ENCODE results near the gene SCGB1D2.
"Not testable (repeated sequence)": the region's sequence is repeated elsewhere in the genome, so short reads cannot be mapped to it uniquely, and the experiment has no call there.

Gene SCGB1D2

GRCh38 chr11:62242021-62242420 is at the start of gene SCGB1D2:
Gene SCGB1D2 (plus strand): TSS chr11:62242239. CDS start chr11:62242308, 69 bp downstream.
- no peak for DNase-seq (ENCODE audit: low read depth, low spot score)

- DNase-seq (ENCODE audit: low read depth, low spot score) = no peak
These were observed 48.1 kb upstream of the SCGB1D2 start for GRCh38 chr11:62193952-62194351.

- DNase-seq (ENCODE audit: low read depth, low spot score) = not testable (repeated sequence)
These were observed 47.0 kb upstream of the SCGB1D2 start for GRCh38 chr11:62195010-62195409.

GRCh38 chr11:62195945-62196344 is 46.1 kb upstream of the SCGB1D2 start:
- DNase-seq (ENCODE audit: low read depth, low spot score) = no peak

- DNase-seq (ENCODE audit: low read depth, low spot score) = not testable (repeated sequence)
These were observed 44.6 kb upstream of the SCGB1D2 start for GRCh38 chr11:62197400-62197799.

- DNase-seq (ENCODE audit: low read depth, low spot score) = no peak
These were observed 40.7 kb upstream of the SCGB1D2 start for GRCh38 chr11:62201376-62201775.

- DNase-seq (ENCODE audit: low read depth, low spot score) = no peak
These were observed 39.1 kb upstream of the SCGB1D2 start for GRCh38 chr11:62202910-62203309.

GRCh38 chr11:62204430-62204829 is 37.6 kb upstream of the SCGB1D2 start:
- no peak for DNase-seq (ENCODE audit: low read depth, low spot score)

GRCh38 chr11:62205441-62205840 is 36.6 kb upstream of the SCGB1D2 start:
- no peak for DNase-seq (ENCODE audit: low read depth, low spot score)

GRCh38 chr11:62206276-62207066 is 35.6 kb upstream of the SCGB1D2 start:
- not testable (repeated sequence) for DNase-seq (ENCODE audit: low read depth, low spot score)

- no peak for DNase-seq (ENCODE audit: low read depth, low spot score)
These were observed 33.3 kb upstream of the SCGB1D2 start for GRCh38 chr11:62208785-62209144.

GRCh38 chr11:62217191-62217748 is 24.8 kb upstream of the SCGB1D2 start:
- no peak for DNase-seq (ENCODE audit: low read depth, low spot score)

GRCh38 chr11:62221498-62221897 is 20.5 kb upstream of the SCGB1D2 start:
- DNase-seq (ENCODE audit: low read depth, low spot score) = no peak

GRCh38 chr11:62223095-62223494 is 18.9 kb upstream of the SCGB1D2 start:
- DNase-seq (ENCODE audit: low read depth, low spot score) = no peak

- DNase-seq (ENCODE audit: low read depth, low spot score) = no peak
These were observed 8.3 kb upstream of the SCGB1D2 start for GRCh38 chr11:62233730-62234129.

GRCh38 chr11:62236187-62236586 is 5.9 kb upstream of the SCGB1D2 start:
- DNase-seq (ENCODE audit: low read depth, low spot score) = no peak

- no peak for DNase-seq (ENCODE audit: low read depth, low spot score)
These were observed 4.5 kb upstream of the SCGB1D2 start for GRCh38 chr11:62237499-62237898.

- no peak for DNase-seq (ENCODE audit: low read depth, low spot score)
These were observed 3.9 kb upstream of the SCGB1D2 start for GRCh38 chr11:62238151-62238550.

GRCh38 chr11:62241095-62241494 is 944 bp upstream of the SCGB1D2 start:
- DNase-seq (ENCODE audit: low read depth, low spot score) = no peak

GRCh38 chr11:62245271-62245753 is 3.3 kb downstream of the SCGB1D2 start:
- DNase-seq (ENCODE audit: low read depth, low spot score) = no peak

- no peak for DNase-seq (ENCODE audit: low read depth, low spot score)
These were observed 9.7 kb downstream of the SCGB1D2 start for GRCh38 chr11:62251698-62252097.

GRCh38 chr11:62253999-62254542 is 12.0 kb downstream of the SCGB1D2 start:
- DNase-seq (ENCODE audit: low read depth, low spot score) = no peak

- no peak for DNase-seq (ENCODE audit: low read depth, low spot score)
These were observed 14.2 kb downstream of the SCGB1D2 start for GRCh38 chr11:62256281-62256680.

Measured in activated naive CD8-positive, alpha-beta T cell treated with anti-CD3 and anti-CD28 coated beads, Interleukin-2, amount 50 U/mL, for 16 hours (primary cell).